Mammary epithelial cell (primary cell): ENCODE measurements around the gene HHAT.

Source experiments
- EZH2 ChIP-seq: IDR thresholded peaks from 2 replicates; pipeline ENCODE4 v1.6.1; 2012; ENCODE audit warnings: low read length, inconsistent platforms, borderline replicate concordance
- TF ChIP-seq, protein P1 (sequence below), 2 donors: IDR thresholded peaks in 1 of 2; conservative IDR thresholded peaks in 1 of 2; 2 replicates each; pipeline ENCODE4 v1.5.1; 2011 to 2012; ENCODE audit warnings: inconsistent platforms in 2 of 2, low read length in 2 of 2, mild to moderate bottlenecking in 2 of 2, control low read depth in 1 of 2, low read depth in 1 of 2; ENCODE audit not compliant: insufficient read depth in 1 of 2; ENCODE audit errors: extremely low read depth in 1 of 2

DNA sequence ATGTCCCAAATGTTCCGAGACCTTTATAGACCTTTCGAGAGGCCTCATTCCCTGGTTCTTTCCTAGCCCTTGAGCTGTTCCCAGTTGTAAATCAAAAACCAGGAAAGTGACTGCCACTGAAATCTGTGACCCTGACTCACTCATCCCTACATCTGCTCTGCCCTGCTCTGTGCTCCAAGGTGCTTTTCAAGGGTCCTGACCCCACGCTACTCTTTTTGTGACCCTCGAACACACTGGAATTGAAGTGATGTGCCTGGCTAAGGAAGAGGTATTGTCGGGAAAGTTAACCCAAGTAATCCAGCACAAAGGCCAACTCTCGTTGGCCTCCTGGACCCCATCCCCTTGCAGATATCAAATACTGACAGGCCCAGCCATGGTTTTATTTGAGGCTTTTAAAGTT is 244.4 kb downstream of the HHAT start:
- TF ChIP-seq, protein P1, sequence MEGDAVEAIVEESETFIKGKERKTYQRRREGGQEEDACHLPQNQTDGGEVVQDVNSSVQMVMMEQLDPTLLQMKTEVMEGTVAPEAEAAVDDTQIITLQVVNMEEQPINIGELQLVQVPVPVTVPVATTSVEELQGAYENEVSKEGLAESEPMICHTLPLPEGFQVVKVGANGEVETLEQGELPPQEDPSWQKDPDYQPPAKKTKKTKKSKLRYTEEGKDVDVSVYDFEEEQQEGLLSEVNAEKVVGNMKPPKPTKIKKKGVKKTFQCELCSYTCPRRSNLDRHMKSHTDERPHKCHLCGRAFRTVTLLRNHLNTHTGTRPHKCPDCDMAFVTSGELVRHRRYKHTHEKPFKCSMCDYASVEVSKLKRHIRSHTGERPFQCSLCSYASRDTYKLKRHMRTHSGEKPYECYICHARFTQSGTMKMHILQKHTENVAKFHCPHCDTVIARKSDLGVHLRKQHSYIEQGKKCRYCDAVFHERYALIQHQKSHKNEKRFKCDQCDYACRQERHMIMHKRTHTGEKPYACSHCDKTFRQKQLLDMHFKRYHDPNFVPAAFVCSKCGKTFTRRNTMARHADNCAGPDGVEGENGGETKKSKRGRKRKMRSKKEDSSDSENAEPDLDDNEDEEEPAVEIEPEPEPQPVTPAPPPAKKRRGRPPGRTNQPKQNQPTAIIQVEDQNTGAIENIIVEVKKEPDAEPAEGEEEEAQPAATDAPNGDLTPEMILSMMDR (conservative IDR thresholded peaks at IDR 0.05 in 1 of 2, IDR thresholded peaks at IDR 0.05 in 1 of 2; ENCODE audit: extremely low read depth in 1 of 2, insufficient read depth in 1 of 2, low read depth in 1 of 2, low read length in 2 of 2): no peak
- no peak for TF ChIP-seq EZH2
